ENCODE data around the gene ZNF280C. TPM values are rescaled to one million over a fixed set of nuclear protein-coding genes. Genes with fewer than 3 reads are reported as not detected.

Gene ZNF280C
- total RNA-seq, 2 experiments from 2014 or later: 5.7 to 10.8 TPM

- Histone ChIP-seq H2AFZ (ENCODE audit: low read length) (no peak overlapping the region), H3K9me2 (ENCODE audit: insufficient read depth, low read length) (no peaks in the 10 kb centered on the region), H3K4me3 (ENCODE audit: low read depth, low read length, poor library complexity, severe bottlenecking) (no peak overlapping the region), H3K27ac (ENCODE audit: low read depth, low read length, poor library complexity, severe bottlenecking) (no peak overlapping the region), H3K36me3 (ENCODE audit: insufficient read depth, low read length) (peaks cover 17% of the 10 kb centered on the region), H3K79me2 (ENCODE audit: insufficient read depth, low read depth, low read length) (no peaks in the 10 kb centered on the region), H3K9me3 (ENCODE audit: low read length) (no peaks in the 10 kb centered on the region), H3K4me1 (ENCODE audit: insufficient read depth, low read length, poor library complexity, severe bottlenecking) (no peaks in the 10 kb centered on the region), H4K20me1 (ENCODE audit: insufficient read depth, low read length) (no peaks in the 10 kb centered on the region), H3K4me2 (ENCODE audit: low read length) (no peak overlapping the region)
- DNase-seq (ENCODE audit: low spot score): no peak
- intact Hi-C loops (cut with micrococcal nuclease; ENCODE audit: unreplicated experiment): no loop called here
- POLR2A ChIA-PET: interaction anchor here (0.7 kb wide), 1 partner anchor 24 kb away, joined by 4 read pairs; no protein-coding TSS in a partner anchor
- BruUV-seq (replicated peaks): no TSS peak
- TF ChIP-seq EZH2phosphoT487 (IDR thresholded peaks at IDR 0.05; ENCODE audit: borderline replicate concordance, low read depth, low read length): no peak
- TF ChIP-seq CTCF (conservative IDR thresholded peaks at IDR 0.05; ENCODE audit: low read length): no peak
- CTCF ChIA-PET (ENCODE audit: unreplicated experiment): no interaction called here
These were observed 17.0 kb downstream of the ZNF280C start for GRCh38 chrX:130251671-130252070.

GRCh38 chrX:130247996-130248395, 20.7 kb downstream of the ZNF280C start:
- DNase-seq (ENCODE audit: low spot score): no peak
- Histone ChIP-seq H3K9me3 (ENCODE audit: low read length) (no peaks in the 10 kb centered on the region), H3K9me2 (ENCODE audit: insufficient read depth, low read length) (no peaks in the 10 kb centered on the region), H3K36me3 (ENCODE audit: insufficient read depth, low read length) (peaks cover 39% of the 10 kb centered on the region), H3K27ac (ENCODE audit: low read depth, low read length, poor library complexity, severe bottlenecking) (no peak overlapping the region), H3K4me1 (ENCODE audit: insufficient read depth, low read length, poor library complexity, severe bottlenecking) (no peaks in the 10 kb centered on the region), H3K4me3 (ENCODE audit: low read depth, low read length, poor library complexity, severe bottlenecking) (no peak overlapping the region), H4K20me1 (ENCODE audit: insufficient read depth, low read length) (no peaks in the 10 kb centered on the region), H3K79me2 (ENCODE audit: insufficient read depth, low read depth, low read length) (no peaks in the 10 kb centered on the region), H3K4me2 (ENCODE audit: low read length) (no peak overlapping the region), H2AFZ (ENCODE audit: low read length) (no peak overlapping the region)
- CTCF ChIA-PET (ENCODE audit: unreplicated experiment): interaction anchor here (0.6 kb wide), 1 partner anchor 24 kb away, joined by 3 read pairs; no protein-coding TSS in a partner anchor
- no peak for TF ChIP-seq EZH2phosphoT487 (IDR thresholded peaks at IDR 0.05; ENCODE audit: borderline replicate concordance, low read depth, low read length)
- TF ChIP-seq CTCF (conservative IDR thresholded peaks at IDR 0.05; ENCODE audit: low read length): no peak
- intact Hi-C loops (cut with micrococcal nuclease; ENCODE audit: unreplicated experiment): no loop called here
- POLR2A ChIA-PET: no interaction called here
- no TSS peak for BruUV-seq (replicated peaks)

GRCh38 chrX:130246084-130246483, 22.6 kb downstream of the ZNF280C start:
- Histone ChIP-seq H3K4me1 (ENCODE audit: insufficient read depth, low read length, poor library complexity, severe bottlenecking) (no peaks in the 10 kb centered on the region), H3K9me2 (ENCODE audit: insufficient read depth, low read length) (no peaks in the 10 kb centered on the region), H4K20me1 (ENCODE audit: insufficient read depth, low read length) (no peaks in the 10 kb centered on the region), H3K9me3 (ENCODE audit: low read length) (no peaks in the 10 kb centered on the region), H3K79me2 (ENCODE audit: insufficient read depth, low read depth, low read length) (no peaks in the 10 kb centered on the region), H3K4me3 (ENCODE audit: low read depth, low read length, poor library complexity, severe bottlenecking) (no peak overlapping the region), H3K27ac (ENCODE audit: low read depth, low read length, poor library complexity, severe bottlenecking) (no peak overlapping the region), H3K36me3 (ENCODE audit: insufficient read depth, low read length) (peaks cover 56% of the 10 kb centered on the region), H2AFZ (ENCODE audit: low read length) (no peak overlapping the region), H3K4me2 (ENCODE audit: low read length) (no peak overlapping the region)
- POLR2A ChIA-PET: no interaction called here
- no peak for TF ChIP-seq EZH2phosphoT487 (IDR thresholded peaks at IDR 0.05; ENCODE audit: borderline replicate concordance, low read depth, low read length)
- TF ChIP-seq CTCF (conservative IDR thresholded peaks at IDR 0.05; ENCODE audit: low read length): no peak
- no TSS peak for BruUV-seq (replicated peaks)
- CTCF ChIA-PET (ENCODE audit: unreplicated experiment): no interaction called here
- intact Hi-C loops (cut with micrococcal nuclease; ENCODE audit: unreplicated experiment): no loop called here
- DNase-seq (ENCODE audit: low spot score): no peak

Measured in OCI-LY7 (cell line).